ENCODE data around the gene GPATCH8. TPM values are rescaled to one million over a fixed set of nuclear protein-coding genes. Genes with fewer than 3 reads are reported as not detected.

GPATCH8 gene
- total RNA-seq, 1 experiment from 2014 or later = 51.5 TPM

DNA sequence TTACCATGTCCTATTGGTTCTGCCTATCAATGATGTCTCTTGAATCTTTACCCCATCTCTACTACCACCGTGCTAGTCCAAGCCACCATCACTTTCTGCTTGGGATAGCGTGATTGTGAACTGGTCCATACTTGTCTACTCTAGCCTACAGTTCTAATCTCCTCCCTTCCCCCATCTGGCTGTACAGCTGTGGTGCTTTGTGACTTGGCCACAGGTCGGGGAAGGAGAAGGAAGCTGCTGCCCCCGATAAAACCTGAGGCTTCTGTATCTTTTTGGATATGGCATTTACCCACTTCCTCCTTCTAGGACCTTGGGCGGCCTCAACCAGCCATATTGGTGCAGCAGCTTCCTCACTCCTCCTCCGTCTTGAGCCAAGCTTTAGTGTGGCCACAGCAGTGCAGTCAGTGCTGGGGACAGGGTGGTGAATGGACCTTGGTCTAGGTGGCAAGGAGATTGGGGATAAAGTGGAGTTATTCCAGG lies 113.4 kb downstream of the GPATCH8 start:
- Histone ChIP-seq H3K23ac (ENCODE audit: insufficient read length, low read depth, low read length) (no peak overlapping the region), H3K23me2 (ENCODE audit: insufficient read length, low read depth, low read length, poor library complexity, severe bottlenecking) (peaks cover 11% of the 10 kb centered on the region), H2BK5ac (ENCODE audit: insufficient read length, low read length) (no peak overlapping the region), H4K91ac (ENCODE audit: insufficient read length, low read depth, low read length) (no peak overlapping the region), H3K56ac (ENCODE audit: insufficient read length, low read depth, low read length) (no peak overlapping the region), H3K27me3 (ENCODE audit: insufficient read depth, low read length) (no peaks in the 10 kb centered on the region; the same call in 1 of the 2 replicates), H2AK5ac (ENCODE audit: insufficient read length, low read length) (no peak overlapping the region), H3K4me2 (ENCODE audit: insufficient read depth, insufficient read length, low read length) (no peak overlapping the region), H3K4me1 (ENCODE audit: insufficient read depth, low read length) (no peaks in the 10 kb centered on the region), H3K9me3 (ENCODE audit: control insufficient read depth, low read depth, low read length) (no peaks in the 10 kb centered on the region), H4K8ac (replicated peaks; ENCODE audit: insufficient read length, low read depth, low read length) (no peak overlapping the region), H2BK12ac (ENCODE audit: insufficient read length, low read depth, low read length) (no peak overlapping the region), H3K27ac (ENCODE audit: insufficient read length, low read depth, low read length) (no peak overlapping the region), H2BK120ac (ENCODE audit: low read depth, low read length, poor library complexity, severe bottlenecking) (no peak overlapping the region), H3T11ph (ENCODE audit: low read length) (no peak overlapping the region), H3K18ac (ENCODE audit: insufficient read length, low read depth, low read length) (no peak overlapping the region), H2AFZ (ENCODE audit: low read length) (no peak overlapping the region), H4K5ac (ENCODE audit: insufficient read length, low read depth, low read length) (no peak overlapping the region), H3K14ac (ENCODE audit: insufficient read depth, low read length) (no peak overlapping the region), H3K9ac (ENCODE audit: extremely low read depth, insufficient read length, low read length) (no peak overlapping the region), H3K4ac (ENCODE audit: low read depth, low read length) (no peak overlapping the region), H2BK15ac (ENCODE audit: low read depth, low read length) (no peak overlapping the region), H4K20me1 (ENCODE audit: control insufficient read depth, insufficient read depth, insufficient read length) (no peaks in the 10 kb centered on the region), H3K79me1 (ENCODE audit: insufficient read depth, low read depth, low read length, poor library complexity, severe bottlenecking) (no peaks in the 10 kb centered on the region), H2BK20ac (ENCODE audit: low read depth, low read length, poor library complexity, severe bottlenecking) (no peak overlapping the region), H3K79me2 (ENCODE audit: insufficient read depth, low read length) (no peaks in the 10 kb centered on the region)
- H3K27me3 Mint-ChIP-seq (ENCODE audit: low read depth) = peaks cover 24% of the 10 kb centered on the region
- TF ChIP-seq, protein P1, sequence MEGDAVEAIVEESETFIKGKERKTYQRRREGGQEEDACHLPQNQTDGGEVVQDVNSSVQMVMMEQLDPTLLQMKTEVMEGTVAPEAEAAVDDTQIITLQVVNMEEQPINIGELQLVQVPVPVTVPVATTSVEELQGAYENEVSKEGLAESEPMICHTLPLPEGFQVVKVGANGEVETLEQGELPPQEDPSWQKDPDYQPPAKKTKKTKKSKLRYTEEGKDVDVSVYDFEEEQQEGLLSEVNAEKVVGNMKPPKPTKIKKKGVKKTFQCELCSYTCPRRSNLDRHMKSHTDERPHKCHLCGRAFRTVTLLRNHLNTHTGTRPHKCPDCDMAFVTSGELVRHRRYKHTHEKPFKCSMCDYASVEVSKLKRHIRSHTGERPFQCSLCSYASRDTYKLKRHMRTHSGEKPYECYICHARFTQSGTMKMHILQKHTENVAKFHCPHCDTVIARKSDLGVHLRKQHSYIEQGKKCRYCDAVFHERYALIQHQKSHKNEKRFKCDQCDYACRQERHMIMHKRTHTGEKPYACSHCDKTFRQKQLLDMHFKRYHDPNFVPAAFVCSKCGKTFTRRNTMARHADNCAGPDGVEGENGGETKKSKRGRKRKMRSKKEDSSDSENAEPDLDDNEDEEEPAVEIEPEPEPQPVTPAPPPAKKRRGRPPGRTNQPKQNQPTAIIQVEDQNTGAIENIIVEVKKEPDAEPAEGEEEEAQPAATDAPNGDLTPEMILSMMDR (conservative IDR thresholded peaks at IDR 0.05) = no peak
- peak; percentile 14 for DNase-seq
- no CpG with 5 or more reads among the region's 6 CpGs for WGBS (ENCODE audit: extremely low coverage, insufficient read length, low lambda C conversion rate)
- H3K4me1 Mint-ChIP-seq = peaks cover 7 to 10% of the 10 kb centered on the region in 2 experiments
- no peaks in the 10 kb centered on the region for H3K9me3 Mint-ChIP-seq
- no peak overlapping the region; a peak in 1 of 7 replicates for H3K27ac Mint-ChIP-seq
- H3K4me3 Mint-ChIP-seq = no peak overlapping the region
- H3K36me3 Mint-ChIP-seq (ENCODE audit: insufficient read depth in 1 of 3, low read depth in 3 of 3) = no peaks in the 10 kb centered on the region
